Measurements from ENCODE around the gene TSPAN4.

The TSPAN4 gene

DNA sequence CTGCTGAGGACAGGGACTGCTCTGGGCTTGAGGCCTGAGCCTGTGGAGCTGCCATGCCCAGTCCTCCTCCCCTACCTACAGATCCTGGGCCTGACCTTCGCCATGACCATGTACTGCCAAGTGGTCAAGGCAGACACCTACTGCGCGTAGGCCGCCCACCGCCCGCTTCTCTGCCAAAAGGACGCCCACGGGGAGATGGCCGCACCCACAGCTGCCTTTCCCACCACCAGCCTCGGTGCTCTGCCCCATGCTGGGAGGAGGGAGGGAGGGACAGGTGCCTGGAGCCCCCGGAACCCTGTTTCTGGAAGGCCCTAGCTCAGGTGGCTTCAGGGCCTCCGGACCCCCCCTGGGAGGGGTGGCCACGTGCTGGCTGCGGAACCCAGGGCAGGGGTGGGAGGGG lies 23.8 kb downstream of the TSPAN4 start:
- peaks cover 0 to 2% of the 10 kb centered on the region in 2 donors for H3K36me3 ChIP-seq (ENCODE audit: control insufficient read depth in 1 of 2, insufficient read depth in 2 of 2, low read length in 2 of 2)
- H3K4me3 ChIP-seq (ENCODE audit: low read depth in 1 of 2, low read length in 2 of 2), result no peak overlapping the region
- H3K9ac ChIP-seq (ENCODE audit: low read depth in 1 of 2, low read length in 2 of 2), result no peak overlapping the region
- H3K9me3 ChIP-seq (ENCODE audit: control insufficient read depth in 1 of 2, low read length in 2 of 2), result no peaks in the 10 kb centered on the region
- H3K27ac ChIP-seq (ENCODE audit: low read depth, low read length), result no peak overlapping the region
- peaks cover 0 to 7% of the 10 kb centered on the region in 2 donors for H3K4me1 ChIP-seq (ENCODE audit: control insufficient read depth in 1 of 2, insufficient read depth in 2 of 2, low read length in 2 of 2)
- H3K27me3 ChIP-seq (ENCODE audit: control insufficient read depth in 1 of 2, insufficient read depth in 2 of 2, low read length in 2 of 2), result peaks cover 11 to 20% of the 10 kb centered on the region in 2 donors

DNA sequence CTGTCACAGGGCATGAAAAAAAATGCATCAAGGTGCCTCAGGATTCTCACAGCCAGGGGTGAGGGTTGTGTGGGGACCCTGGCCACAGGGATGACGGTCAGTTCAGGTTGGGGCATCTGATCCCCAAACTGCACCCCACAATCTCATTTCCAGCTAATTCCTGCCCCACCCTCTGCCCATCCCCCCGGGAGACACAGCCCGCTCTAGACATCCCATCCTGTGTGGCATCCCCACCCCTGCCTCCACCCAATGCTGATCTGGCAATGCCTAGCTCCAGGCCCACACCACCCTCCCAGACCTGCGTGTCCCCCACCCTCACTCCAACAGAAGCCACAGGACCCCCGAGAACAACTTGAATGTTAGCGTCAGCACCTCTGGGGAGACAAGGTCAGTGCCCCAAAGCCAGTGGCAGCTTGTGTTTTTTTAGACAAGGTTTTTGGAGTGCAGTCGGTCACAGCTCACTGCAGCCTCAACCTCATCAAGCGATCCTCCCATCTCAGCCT lies 25.3 kb downstream of the TSPAN4 start:
- no peaks in the 10 kb centered on the region for H3K9me3 ChIP-seq (ENCODE audit: control insufficient read depth in 1 of 2, low read length in 2 of 2)
- no peak overlapping the region for H3K9ac ChIP-seq (ENCODE audit: low read depth in 1 of 2, low read length in 2 of 2)
- H3K36me3 ChIP-seq (ENCODE audit: control insufficient read depth in 1 of 2, insufficient read depth in 2 of 2, low read length in 2 of 2), result peaks cover 0 to 2% of the 10 kb centered on the region in 2 donors
- H3K27me3 ChIP-seq (ENCODE audit: control insufficient read depth in 1 of 2, insufficient read depth in 2 of 2, low read length in 2 of 2), result peaks cover 0 to 12% of the 10 kb centered on the region in 2 donors
- H3K27ac ChIP-seq (ENCODE audit: low read depth, low read length), result no peak overlapping the region
- H3K4me3 ChIP-seq (ENCODE audit: low read depth in 1 of 2, low read length in 2 of 2), result no peak overlapping the region
- no peaks in the 10 kb centered on the region for H3K4me1 ChIP-seq (ENCODE audit: control insufficient read depth in 1 of 2, insufficient read depth in 2 of 2, low read length in 2 of 2)

DNA sequence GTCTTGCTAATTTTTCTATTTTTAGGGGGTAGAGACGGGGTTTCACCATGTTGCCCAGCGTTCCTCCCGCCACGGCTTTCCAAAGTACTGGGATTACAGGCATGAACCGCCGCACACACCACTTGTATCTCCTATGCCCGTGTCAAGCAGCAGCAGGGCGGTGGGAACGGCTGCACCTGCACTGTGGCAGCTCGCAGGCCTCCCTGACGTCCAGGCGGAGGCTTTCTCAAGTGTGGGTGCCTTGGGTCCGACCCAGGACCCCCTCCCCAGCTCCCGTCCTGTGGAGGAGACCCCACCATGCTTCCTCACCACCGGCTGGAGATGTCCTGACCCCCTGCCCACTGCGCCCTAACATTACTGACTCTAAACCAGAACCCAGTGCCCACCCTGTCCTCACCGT lies 25.7 kb downstream of the TSPAN4 start:
- H3K9ac ChIP-seq (ENCODE audit: low read depth in 1 of 2, low read length in 2 of 2), result no peak overlapping the region
- H3K27me3 ChIP-seq (ENCODE audit: control insufficient read depth in 1 of 2, insufficient read depth in 2 of 2, low read length in 2 of 2), result peaks cover 0 to 8% of the 10 kb centered on the region in 2 donors
- no peaks in the 10 kb centered on the region for H3K9me3 ChIP-seq (ENCODE audit: control insufficient read depth in 1 of 2, low read length in 2 of 2)
- no peak overlapping the region for H3K27ac ChIP-seq (ENCODE audit: low read depth, low read length)
- H3K4me1 ChIP-seq (ENCODE audit: control insufficient read depth in 1 of 2, insufficient read depth in 2 of 2, low read length in 2 of 2), result no peaks in the 10 kb centered on the region
- H3K4me3 ChIP-seq (ENCODE audit: low read depth in 1 of 2, low read length in 2 of 2), result no peak overlapping the region
- peaks cover 0 to 2% of the 10 kb centered on the region in 2 donors for H3K36me3 ChIP-seq (ENCODE audit: control insufficient read depth in 1 of 2, insufficient read depth in 2 of 2, low read length in 2 of 2)

DNA sequence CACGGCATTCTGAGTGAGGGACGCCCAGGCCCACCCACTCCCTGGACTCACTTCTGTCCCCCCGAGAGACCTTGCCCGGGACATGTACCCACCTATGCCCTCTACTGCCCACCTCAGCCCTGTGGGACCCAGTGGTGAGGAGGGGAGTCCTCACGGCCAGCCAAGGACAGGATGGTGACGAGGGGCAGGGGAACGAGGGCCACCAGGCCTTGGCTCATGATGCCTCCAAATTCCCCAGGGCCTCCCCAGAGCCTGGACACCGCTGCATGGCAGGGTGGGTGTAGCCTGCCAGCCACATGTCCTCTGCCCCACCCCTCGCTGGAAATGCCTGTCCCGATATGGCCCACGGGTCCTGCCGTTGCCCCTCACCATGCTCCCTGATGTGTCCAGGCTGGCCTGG lies 26.1 kb downstream of the TSPAN4 start:
- no peak overlapping the region for H3K9ac ChIP-seq (ENCODE audit: low read depth in 1 of 2, low read length in 2 of 2)
- H3K27ac ChIP-seq (ENCODE audit: low read depth, low read length), result no peak overlapping the region

DNA sequence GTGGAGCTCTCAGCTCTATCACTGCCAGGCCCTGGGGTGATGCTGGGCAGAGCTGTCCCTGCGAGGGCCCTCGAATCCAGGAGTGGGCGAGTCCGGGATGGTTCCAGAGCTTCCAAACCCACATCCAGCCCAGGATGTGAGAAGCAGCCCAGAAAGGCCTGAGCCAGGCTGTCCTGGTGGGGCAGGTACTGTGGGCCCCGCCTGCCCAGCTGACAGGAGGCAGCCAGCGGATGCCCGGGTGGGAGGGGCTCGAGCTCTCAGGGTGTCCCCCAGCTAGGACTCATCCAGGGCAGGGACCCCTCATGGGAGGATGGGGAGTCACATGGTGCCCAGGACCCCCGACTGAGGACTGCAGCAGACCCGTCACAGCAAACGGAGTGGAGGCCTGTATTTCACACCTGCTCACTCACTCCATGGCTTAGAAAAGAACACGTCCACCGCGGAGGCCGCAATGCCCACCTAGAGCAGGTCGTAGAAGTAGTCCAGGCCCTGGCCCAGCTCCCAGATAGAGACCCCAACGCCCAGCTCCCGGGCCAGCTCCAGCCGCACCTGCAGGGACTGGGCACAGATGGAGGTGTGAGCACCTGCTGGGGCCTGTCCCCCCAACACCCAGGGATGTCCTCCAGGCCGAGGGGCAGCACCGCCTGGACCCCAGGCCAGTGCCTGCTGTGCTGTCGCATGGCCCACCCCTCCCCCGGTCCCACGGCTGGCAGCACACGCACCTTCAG lies 26.9 kb downstream of the TSPAN4 start:
- Histone ChIP-seq H3K9ac (ENCODE audit: low read depth in 1 of 2, low read length in 2 of 2) (no peak overlapping the region), H3K36me3 (ENCODE audit: control insufficient read depth in 1 of 2, insufficient read depth in 2 of 2, low read length in 2 of 2) (peaks cover 0 to 2% of the 10 kb centered on the region in 2 donors), H3K9me3 (ENCODE audit: control insufficient read depth in 1 of 2, low read length in 2 of 2) (no peaks in the 10 kb centered on the region), H3K27me3 (ENCODE audit: control insufficient read depth in 1 of 2, insufficient read depth in 2 of 2, low read length in 2 of 2) (no peaks in the 10 kb centered on the region), H3K4me1 (ENCODE audit: control insufficient read depth in 1 of 2, insufficient read depth in 2 of 2, low read length in 2 of 2) (no peaks in the 10 kb centered on the region), H3K4me3 (ENCODE audit: low read depth in 1 of 2, low read length in 2 of 2) (no peak overlapping the region), H3K27ac (ENCODE audit: low read depth, low read length) (no peak overlapping the region)

More for the DNA sequence above, 26.1 kb downstream of the TSPAN4 start:
- Histone ChIP-seq H3K4me3 (ENCODE audit: low read depth in 1 of 2, low read length in 2 of 2) (no peak overlapping the region), H3K27me3 (ENCODE audit: control insufficient read depth in 1 of 2, insufficient read depth in 2 of 2, low read length in 2 of 2) (peaks cover 0 to 4% of the 10 kb centered on the region in 2 donors), H3K9me3 (ENCODE audit: control insufficient read depth in 1 of 2, low read length in 2 of 2) (no peaks in the 10 kb centered on the region), H3K4me1 (ENCODE audit: control insufficient read depth in 1 of 2, insufficient read depth in 2 of 2, low read length in 2 of 2) (no peaks in the 10 kb centered on the region), H3K36me3 (ENCODE audit: control insufficient read depth in 1 of 2, insufficient read depth in 2 of 2, low read length in 2 of 2) (peaks cover 0 to 2% of the 10 kb centered on the region in 2 donors)

DNA sequence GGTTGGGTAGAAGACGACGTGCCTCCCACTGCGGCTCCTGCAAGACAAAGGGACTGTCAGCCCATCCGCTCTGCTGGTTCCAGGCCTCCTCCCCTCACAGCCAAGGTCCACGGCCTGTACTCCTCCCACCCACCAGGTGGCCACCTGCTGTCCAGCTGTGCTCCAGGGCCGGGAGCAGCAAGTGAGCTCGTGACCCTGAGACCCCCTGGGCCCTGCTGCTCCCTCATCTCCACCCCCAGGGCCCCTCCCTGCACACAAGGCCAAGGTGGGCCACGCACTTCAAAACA lies 27.4 kb downstream of the TSPAN4 start:
- no peak overlapping the region for H3K27ac ChIP-seq (ENCODE audit: low read depth, low read length)
- no peak overlapping the region for H3K4me3 ChIP-seq (ENCODE audit: low read depth in 1 of 2, low read length in 2 of 2)
- H3K27me3 ChIP-seq (ENCODE audit: control insufficient read depth in 1 of 2, insufficient read depth in 2 of 2, low read length in 2 of 2), result no peaks in the 10 kb centered on the region
- H3K4me1 ChIP-seq (ENCODE audit: control insufficient read depth in 1 of 2, insufficient read depth in 2 of 2, low read length in 2 of 2), result no peaks in the 10 kb centered on the region
- no peaks in the 10 kb centered on the region for H3K9me3 ChIP-seq (ENCODE audit: control insufficient read depth in 1 of 2, low read length in 2 of 2)
- H3K36me3 ChIP-seq (ENCODE audit: control insufficient read depth in 1 of 2, insufficient read depth in 2 of 2, low read length in 2 of 2), result peaks cover 0 to 2% of the 10 kb centered on the region in 2 donors
- no peak overlapping the region for H3K9ac ChIP-seq (ENCODE audit: low read depth in 1 of 2, low read length in 2 of 2)

DNA sequence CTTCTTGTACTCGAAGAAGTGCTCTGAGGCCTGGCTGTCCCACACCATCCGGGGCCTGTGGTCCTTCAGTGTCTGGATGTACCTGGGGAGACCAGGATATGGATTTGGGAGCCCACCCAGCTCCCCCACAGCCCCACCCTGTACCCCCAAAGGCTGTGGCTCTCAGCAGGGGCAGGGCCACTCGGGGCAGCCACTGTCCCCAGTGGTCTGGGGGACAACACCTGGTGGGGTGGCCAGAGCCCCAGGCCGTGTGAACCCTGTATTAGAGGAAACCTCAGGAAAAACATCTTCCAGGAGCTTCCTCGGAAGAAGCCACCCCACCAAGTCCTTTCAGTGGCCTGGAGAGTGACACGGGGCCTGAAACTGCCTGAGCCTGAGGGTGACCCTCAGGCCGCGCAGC lies 27.8 kb downstream of the TSPAN4 start:
- Histone ChIP-seq H3K27ac (ENCODE audit: low read depth, low read length) (no peak overlapping the region), H3K4me3 (ENCODE audit: low read depth in 1 of 2, low read length in 2 of 2) (no peak overlapping the region), H3K36me3 (ENCODE audit: control insufficient read depth in 1 of 2, insufficient read depth in 2 of 2, low read length in 2 of 2) (peaks cover 0 to 3% of the 10 kb centered on the region in 2 donors), H3K9me3 (ENCODE audit: control insufficient read depth in 1 of 2, low read length in 2 of 2) (no peaks in the 10 kb centered on the region), H3K9ac (ENCODE audit: low read depth in 1 of 2, low read length in 2 of 2) (no peak overlapping the region), H3K4me1 (ENCODE audit: control insufficient read depth in 1 of 2, insufficient read depth in 2 of 2, low read length in 2 of 2) (no peaks in the 10 kb centered on the region), H3K27me3 (ENCODE audit: control insufficient read depth in 1 of 2, insufficient read depth in 2 of 2, low read length in 2 of 2) (no peaks in the 10 kb centered on the region)

DNA sequence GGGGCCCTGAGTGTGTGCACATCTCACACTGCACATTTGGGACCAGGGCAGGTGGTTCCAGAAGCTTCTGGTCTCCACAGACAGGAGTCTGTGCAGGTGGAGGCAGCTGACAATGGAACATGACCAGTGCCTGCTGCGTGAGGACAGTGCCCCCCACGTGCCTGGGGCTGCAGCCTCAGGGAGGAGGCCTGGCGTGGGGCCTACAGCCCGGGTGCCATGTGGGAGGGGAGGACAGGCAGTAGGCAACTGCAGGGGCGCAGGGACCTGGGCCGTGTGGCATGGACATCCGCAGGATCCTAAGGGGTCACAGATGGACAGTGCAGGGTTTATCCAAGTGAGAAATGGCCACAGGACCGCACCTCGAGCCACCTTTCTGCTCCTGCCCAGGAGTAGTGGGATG lies 28.8 kb downstream of the TSPAN4 start:
- Histone ChIP-seq H3K9ac (ENCODE audit: low read depth in 1 of 2, low read length in 2 of 2) (no peak overlapping the region), H3K27ac (ENCODE audit: low read depth, low read length) (no peak overlapping the region), H3K27me3 (ENCODE audit: control insufficient read depth in 1 of 2, insufficient read depth in 2 of 2, low read length in 2 of 2) (no peaks in the 10 kb centered on the region), H3K9me3 (ENCODE audit: control insufficient read depth in 1 of 2, low read length in 2 of 2) (no peaks in the 10 kb centered on the region), H3K36me3 (ENCODE audit: control insufficient read depth in 1 of 2, insufficient read depth in 2 of 2, low read length in 2 of 2) (peaks cover 0 to 7% of the 10 kb centered on the region in 2 donors), H3K4me1 (ENCODE audit: control insufficient read depth in 1 of 2, insufficient read depth in 2 of 2, low read length in 2 of 2) (no peaks in the 10 kb centered on the region), H3K4me3 (ENCODE audit: low read depth in 1 of 2, low read length in 2 of 2) (no peak overlapping the region)

DNA sequence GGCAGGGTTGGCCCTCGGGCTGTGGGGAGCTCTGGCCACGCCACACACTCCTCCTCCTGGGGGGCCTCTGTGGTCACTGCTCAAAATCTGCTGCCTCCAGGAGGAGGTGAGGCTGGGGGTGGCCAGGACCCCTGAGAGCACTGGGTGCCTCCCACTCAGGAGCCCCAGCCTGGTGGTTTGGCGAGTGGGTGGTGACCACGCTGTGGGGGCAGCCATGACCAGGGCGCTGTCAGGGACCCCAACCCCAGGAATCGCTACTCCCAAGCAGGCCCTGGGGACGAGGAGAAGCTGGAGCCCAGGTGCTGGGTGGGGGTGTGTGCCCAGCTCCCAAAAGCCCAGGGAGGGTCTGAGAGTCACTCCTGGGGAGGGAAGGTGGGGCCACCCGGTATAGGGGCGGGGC lies 30.1 kb downstream of the TSPAN4 start:
- Histone ChIP-seq H3K9ac (ENCODE audit: low read depth in 1 of 2, low read length in 2 of 2) (no peak overlapping the region), H3K4me3 (ENCODE audit: low read depth in 1 of 2, low read length in 2 of 2) (no peak overlapping the region), H3K36me3 (ENCODE audit: control insufficient read depth in 1 of 2, insufficient read depth in 2 of 2, low read length in 2 of 2) (peaks cover 0 to 7% of the 10 kb centered on the region in 2 donors), H3K27ac (ENCODE audit: low read depth, low read length) (no peak overlapping the region), H3K9me3 (ENCODE audit: control insufficient read depth in 1 of 2, low read length in 2 of 2) (no peaks in the 10 kb centered on the region), H3K27me3 (ENCODE audit: control insufficient read depth in 1 of 2, insufficient read depth in 2 of 2, low read length in 2 of 2) (no peaks in the 10 kb centered on the region), H3K4me1 (ENCODE audit: control insufficient read depth in 1 of 2, insufficient read depth in 2 of 2, low read length in 2 of 2) (no peaks in the 10 kb centered on the region)

DNA sequence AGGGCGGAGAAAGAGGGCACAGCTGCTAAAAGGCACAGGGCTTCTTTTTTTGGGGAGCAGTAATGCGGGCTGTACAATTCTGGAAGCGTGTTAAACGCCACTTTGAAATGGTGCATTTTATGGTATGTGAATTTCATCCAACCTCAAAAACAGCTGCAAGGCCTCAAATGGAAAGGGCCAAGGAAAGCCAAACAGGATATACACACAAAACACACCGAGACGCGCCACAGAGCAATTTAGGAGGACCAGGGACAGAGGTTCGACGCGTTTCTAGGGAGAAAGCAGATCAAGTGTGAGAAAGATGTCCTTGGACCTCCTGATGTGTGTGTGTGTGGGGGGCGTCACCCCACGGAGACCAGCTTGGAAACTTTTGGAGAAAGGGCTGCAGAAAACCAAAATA lies 31.1 kb downstream of the TSPAN4 start:
- H3K4me3 ChIP-seq (ENCODE audit: low read depth in 1 of 2, low read length in 2 of 2), result no peak overlapping the region
- H3K4me1 ChIP-seq (ENCODE audit: control insufficient read depth in 1 of 2, insufficient read depth in 2 of 2, low read length in 2 of 2), result no peaks in the 10 kb centered on the region
- no peak overlapping the region for H3K27ac ChIP-seq (ENCODE audit: low read depth, low read length)
- peaks cover 0 to 7% of the 10 kb centered on the region in 2 donors for H3K36me3 ChIP-seq (ENCODE audit: control insufficient read depth in 1 of 2, insufficient read depth in 2 of 2, low read length in 2 of 2)
- H3K9ac ChIP-seq (ENCODE audit: low read depth in 1 of 2, low read length in 2 of 2), result no peak overlapping the region
- no peaks in the 10 kb centered on the region for H3K9me3 ChIP-seq (ENCODE audit: control insufficient read depth in 1 of 2, low read length in 2 of 2)
- no peaks in the 10 kb centered on the region for H3K27me3 ChIP-seq (ENCODE audit: control insufficient read depth in 1 of 2, insufficient read depth in 2 of 2, low read length in 2 of 2)
